DMS153 treated with DMSO at 0.1 percent for 48 hours (cell line): Measurements from ENCODE around the gene ATF7.
"Not testable (repeated sequence)": the region's sequence is repeated elsewhere in the genome, so short reads cannot be mapped to it uniquely, and the experiment has no call there.

Source experiments
- DNase-seq: peaks from one replicate; lab custom pipeline; 2025; ENCODE audit not compliant: unreplicated experiment; lab: John Stamatoyannopoulos, UW

Gene ATF7

DNA sequence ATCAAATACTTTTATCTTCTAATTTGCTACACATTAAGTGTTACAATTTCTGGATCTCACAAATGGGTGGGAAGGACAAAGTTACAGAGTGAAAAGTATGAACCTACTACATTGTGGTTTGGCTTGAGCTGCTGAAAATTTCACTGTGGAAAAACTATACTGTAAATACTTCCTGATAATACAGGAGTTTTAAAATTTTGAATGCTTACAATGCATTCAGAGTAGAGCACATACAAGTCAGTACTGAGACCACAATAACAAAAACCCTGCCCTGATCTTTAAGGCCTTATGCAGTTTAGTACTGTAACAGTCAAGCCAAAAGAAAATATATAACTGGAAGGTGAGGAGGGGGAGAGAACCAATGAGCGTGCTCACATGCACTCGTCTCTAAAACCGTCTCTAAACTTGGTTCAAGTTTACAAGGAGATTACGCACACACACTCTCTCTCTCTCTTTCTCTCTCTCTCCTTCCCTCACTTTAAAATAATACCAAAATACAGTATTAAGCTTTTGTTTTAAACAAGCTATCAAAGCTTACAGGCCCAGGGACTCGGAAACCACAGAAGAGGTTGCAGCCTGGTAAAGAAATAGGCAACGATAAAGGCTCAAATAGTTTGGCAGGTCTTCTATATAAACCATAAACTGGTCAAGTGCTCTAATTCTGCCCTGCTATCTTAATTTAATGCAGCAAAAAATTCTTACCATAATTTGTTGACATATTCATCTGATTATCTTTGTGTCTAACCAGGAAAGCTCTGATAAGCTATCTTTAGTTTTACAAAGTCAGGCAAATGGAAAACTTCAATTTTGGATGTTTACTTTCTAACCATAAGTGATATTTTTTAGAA is 58.0 kb downstream of the ATF7 start:
- no peak for DNase-seq

DNA sequence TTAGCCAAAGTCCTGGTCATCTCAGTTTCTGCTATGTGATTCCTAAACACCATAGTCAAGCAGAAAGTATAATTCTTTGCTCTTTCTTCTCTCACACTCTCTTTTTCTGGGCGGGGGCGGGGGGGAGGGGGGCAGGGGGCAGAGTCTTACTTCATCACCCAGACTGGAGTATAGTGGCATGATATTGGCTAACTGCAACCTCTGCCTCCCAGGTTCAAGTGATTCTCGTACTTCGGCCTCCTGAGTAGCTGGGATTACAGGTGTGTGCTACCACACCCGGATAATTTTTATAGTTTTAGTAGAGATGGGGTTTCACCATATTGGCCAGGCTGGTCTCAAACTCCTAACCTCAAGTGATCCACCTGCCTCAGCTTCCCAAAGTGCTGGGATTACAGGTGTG is 60.8 kb downstream of the ATF7 start:
- DNase-seq, result not testable (repeated sequence)

DNA sequence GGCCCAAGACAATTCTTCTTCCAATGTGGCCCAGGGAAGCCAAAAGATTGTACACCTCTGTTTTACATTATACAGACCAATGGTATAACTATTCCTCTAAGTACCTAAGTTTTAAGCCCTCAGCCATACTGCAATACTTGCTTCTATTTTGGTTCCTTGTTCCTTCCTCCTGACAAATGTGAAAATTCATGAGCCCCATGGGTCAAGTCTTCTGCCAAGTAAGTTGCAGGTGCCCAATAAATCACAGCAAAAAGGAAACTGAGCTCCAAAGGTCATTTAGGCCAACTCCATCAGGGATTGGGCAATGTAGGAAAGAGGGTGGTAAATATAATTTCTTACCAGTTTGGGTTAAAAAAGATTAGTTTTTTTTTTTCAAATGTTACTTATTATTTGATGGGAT is 61.2 kb downstream of the ATF7 start:
- no peak for DNase-seq

DNA sequence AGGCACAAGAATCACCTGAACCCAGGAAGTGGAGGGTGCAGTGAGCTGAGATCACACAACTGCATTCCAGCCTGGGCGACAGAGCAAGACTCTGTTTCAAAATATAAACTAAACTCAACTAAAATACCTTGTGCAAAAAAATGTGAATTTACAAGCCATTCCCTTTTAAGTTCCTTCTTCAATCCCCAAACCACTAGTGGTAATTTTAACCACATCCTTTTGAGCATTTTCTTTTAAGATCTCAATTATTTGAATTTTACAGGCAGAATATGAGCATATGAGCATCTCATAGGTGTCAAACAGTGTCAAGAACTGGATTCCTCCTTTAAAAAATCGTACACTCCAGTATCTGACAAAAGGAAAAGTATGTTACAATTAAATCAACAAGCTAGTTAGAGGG is 61.9 kb downstream of the ATF7 start:
- DNase-seq, result no peak

DNA sequence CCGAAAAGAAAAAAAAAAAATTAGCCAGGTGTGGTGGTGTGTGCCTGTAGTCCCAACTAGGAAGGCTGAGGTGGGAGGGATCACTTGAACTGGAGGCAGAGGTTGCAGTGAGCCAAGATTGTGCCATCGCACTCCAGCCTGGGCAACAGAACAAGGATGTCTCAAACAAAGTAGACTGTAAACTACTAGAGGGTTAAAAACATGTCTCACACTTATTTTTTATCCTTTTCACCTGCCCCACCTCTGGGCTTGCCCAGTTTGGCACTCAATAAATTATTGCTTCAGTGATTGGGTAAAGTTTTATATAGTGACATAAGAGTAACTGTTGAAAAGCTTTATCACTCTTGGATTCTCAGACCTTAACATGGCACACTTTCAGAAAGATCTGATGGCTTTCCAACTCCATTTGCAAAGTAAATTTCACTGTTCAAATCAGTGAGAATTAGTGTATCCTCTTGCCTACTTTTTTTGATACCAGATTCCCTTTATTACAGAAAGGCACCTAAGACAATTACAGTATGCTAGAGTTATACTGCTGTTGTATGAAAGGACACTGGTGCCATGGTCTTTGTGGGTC is 62.6 kb downstream of the ATF7 start:
- DNase-seq, result no peak

DNA sequence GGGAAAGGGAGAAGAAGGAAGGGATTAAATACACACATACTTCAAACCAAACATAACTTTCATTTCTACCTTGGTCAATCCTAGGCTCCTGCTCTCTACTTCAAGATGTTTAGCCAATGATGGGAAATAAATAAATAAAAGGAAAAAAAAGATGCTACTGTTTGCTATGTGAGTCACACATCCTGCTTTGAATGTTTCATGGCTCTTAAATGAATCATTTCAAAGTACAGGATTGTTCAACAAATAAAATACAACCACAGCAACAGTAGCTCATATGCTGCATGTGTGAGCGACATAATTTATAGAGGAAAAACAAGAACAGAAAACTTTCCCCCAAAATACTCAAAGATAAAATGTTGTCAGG is 64.6 kb downstream of the ATF7 start:
- DNase-seq, result no peak

DNA sequence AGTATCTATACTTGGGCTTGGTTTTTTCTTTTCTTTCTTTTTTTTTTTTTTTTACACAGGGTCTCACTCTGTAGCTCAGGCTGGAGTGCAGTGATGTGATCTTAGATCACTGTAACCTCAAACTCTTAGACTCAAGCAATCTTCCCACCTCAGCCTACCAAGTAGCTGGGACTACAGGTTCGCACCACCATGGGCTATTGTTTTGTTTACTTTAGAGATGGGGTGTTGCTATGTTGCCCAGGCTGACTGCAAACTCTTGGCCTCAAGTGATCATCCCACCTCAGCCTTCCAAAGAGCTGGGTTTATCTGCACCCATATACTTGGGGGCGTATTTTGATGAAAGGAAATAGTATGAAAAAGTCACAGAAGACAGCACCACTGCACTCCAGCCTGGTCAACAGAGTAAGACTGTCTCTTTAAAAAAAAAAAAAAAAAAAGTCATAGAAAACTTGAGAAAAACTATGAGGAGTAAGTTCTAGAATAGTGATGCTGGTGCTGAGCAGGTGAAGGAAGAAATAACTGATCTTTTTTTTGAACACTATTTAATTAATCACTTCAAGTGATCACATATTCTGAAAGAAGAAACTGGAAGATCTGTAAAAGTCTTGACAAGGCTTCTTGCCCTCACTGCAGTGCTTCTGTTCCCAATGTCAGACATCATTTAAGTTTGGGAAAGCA is 65.1 kb downstream of the ATF7 start:
- DNase-seq, result no peak

DNA sequence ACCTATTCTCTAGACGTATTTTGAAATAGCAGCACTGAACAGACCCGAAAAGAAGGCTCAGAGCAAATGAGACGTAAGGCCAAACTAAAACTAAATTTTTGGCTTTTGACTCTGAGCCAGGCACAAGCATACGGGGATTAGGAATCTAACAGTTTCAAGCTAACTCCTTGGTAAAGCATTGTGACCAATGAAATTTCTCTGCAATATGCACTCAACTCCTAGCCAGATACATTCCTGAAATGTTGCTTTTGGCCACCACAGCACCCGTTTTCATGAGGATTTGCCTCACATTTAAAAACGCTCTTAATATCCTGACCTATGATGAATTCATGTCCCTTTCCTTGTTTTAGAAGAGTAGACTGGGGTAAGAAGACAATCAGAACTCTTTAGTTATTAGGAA is 65.8 kb downstream of the ATF7 start:
- DNase-seq, result no peak

DNA sequence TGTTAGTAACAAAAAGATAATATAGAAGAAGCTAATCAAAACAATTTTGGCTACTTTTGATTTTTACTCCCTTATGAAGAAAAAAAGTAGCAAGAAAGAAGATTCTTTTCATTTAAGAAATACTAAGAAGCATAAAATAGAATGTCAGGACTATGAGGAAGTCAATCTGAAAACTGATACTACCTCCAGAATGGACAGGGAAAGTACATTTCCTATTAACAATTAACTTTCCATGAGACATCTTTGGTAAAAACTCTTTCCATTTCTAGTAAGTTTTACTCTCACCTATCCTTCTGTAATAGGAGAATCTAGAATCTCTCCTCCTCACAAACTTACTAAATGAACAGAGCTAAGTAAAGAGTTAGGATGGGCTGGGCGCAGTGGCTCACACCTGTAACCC is 67.6 kb downstream of the ATF7 start:
- no peak for DNase-seq

DNA sequence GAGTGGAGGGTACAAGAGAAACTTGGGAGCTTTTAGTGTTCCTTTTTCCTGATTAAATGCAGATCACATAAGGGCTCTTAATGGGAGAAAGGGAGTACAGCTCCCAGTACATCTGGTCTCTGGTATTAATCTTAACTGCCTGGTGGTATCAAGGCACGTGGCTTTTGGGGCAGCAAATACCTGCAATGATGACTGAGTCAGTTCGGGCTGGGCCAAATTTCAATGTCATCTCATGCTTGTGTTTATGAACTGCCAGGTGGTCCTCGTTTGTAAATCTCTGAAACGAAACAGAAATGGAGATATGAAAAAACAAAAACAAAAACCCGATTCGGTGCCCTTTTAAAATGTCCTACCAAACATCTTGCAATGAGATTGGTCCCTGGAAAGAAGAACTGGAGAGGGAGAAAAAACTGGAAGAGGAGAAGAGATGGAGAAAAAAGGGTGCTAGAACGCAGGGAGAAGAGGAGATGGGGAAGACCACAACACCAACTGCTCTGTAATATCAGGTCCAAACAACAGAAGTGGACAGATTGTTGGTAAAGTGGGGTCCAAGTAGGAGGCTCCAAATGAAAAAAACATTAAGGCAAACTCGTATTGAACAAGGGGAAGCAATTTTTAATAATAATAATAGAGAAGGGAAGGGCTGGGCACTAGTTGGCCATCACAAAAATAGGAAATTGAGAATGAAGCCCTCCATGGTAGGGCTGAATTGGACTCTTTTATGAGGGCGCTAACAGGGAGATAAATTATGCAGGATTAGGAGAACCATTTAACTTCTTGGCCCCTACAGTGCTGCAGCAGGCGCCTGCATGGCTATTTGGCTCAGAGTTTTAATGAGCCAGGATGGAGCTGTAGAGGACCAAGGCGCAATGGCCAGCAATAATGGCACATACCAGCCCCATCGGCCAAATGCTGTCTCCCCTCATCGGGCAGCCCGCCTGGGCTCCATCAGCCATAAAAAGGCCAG is 73.5 kb downstream of the ATF7 start:
- no peak for DNase-seq

DNA sequence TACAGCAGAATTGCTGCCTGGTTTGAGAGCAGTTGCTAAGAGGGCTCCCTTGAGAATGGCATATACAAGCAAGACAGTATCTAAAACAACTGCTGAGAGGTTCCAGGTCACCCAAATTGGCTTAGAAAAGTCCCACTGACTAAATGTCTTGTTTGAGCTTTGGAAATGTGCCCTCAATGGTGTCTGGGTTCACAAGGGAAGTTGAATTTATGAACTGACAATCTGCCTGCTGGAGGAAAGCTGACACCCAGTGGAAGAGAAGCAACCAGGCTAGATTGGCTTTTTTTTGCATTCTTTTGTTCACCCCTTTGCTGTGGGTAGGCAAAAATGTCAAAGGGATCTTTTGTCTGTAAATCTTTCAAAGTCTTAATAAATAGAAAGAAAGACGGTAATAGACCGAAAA is 74.3 kb downstream of the ATF7 start:
- DNase-seq, result no peak

DNA sequence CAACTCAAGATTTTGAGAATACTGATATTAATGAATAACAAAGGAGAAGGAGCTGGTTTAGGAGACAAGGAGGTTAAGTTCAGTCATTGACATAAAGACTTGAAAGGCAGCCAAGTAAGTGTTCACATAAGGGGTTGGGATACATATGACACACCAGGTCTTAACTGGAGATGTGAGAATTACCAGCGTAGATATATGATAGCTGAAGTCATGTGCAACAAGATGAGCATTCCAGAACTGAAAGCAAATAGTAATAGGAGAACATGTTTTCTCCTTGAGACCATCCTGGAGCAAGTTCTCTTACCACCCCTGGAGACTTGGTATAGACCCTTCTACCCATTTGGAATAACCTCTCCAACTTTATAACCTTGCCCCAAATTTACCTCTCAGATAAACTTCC is 75.6 kb downstream of the ATF7 start:
- no peak for DNase-seq

DNA sequence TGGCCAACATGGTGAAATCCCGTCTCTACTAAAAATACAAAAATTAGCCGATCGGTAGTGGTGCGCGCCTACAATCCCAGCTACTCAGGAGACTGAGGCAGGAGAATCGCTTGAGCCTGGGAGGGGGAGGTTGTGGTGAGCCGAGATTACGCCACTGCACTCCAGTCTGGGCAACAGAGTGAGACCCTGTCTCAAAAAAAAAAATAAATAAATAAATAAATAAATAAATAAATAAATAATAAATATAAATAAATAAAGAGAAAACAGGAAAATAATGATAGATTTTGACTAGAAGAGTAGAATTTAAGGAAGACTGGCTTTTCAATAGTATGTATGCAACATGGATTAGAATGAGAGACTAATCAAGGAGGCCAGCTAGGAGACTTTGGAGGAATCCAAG is 76.1 kb downstream of the ATF7 start:
- not testable (repeated sequence) for DNase-seq

DNA sequence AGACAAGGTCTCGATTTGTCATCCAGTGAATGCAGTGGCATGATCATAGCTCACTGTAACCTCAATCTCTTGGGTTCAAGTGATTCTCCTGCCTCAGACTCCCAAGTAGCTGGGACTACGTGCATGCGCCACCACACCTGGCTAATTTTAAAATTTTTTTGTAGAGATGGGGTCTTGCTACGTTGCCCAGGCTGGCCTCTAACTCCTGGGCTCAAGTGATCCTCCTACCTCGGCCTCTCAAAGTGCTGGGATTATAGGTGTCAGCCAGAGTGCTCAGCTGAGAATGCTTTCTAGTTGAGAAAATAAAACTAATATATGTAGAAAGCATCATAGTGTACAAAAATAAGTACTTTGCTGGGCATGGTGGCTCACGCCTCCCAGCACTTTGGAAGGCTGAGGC is 77.8 kb downstream of the ATF7 start:
- DNase-seq, result not testable (repeated sequence)

DNA sequence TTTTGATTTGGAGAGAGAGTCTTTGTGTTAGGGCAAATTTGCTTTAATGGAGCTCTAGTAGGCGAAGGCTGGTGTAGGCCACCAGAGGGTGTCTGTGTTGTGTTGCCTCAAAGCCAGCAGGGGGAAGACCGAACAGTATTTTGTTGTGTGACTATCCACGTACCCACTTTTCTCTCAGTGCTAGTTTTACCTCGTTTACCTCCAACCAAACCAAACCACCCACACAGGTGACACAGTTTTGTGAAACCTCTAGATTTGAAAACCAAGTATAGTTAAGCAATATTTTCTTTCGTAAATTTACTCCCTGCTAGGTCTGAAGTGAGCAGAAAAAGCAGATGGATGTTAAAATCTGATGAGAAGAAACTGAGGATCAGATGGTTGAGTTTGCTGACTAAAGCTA is 82.6 kb downstream of the ATF7 start:
- peak; percentile 57 for DNase-seq

DNA sequence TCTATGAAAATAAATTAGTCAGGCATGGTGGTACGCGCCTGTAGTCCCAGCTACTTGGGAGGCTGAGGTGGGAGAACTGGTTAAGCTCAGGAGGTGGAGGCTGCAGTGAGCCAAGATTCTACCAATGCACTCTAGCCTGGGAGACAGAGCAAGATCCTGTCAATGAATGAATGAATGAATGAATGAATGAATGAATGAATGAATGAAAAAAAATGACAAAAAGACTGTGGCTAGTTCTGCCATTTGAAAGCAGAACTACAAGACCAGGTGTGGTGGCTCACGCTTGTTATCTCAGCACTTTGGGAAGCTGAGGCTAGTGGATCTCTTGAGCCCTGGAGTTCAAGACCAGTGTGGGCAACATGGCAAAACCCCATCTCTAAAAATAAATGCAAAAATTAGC is 86.7 kb downstream of the ATF7 start:
- no peak for DNase-seq

DNA sequence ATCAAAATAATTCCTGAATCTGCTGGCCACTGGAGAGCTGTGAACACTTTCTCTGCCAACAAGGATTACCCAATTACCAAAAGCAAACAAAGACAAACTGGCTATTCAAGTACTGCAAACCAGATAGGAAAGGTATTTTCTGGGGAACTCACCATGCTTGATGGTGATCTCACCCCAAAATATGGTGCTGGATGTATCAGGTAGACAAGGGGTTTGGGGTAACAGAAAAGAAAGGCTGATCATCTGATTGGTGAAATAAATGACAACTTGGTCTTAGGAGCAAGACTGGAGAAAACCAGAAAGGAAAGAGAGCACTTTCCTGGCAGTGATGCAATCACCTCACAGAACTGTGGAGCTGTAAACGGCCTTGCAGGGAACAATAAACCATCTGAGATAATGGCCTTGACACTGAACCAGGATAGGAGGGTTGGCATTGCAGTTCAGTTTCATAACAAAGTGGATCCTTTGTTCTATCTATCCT is 87.9 kb downstream of the ATF7 start:
- peak; percentile 78 for DNase-seq

DNA sequence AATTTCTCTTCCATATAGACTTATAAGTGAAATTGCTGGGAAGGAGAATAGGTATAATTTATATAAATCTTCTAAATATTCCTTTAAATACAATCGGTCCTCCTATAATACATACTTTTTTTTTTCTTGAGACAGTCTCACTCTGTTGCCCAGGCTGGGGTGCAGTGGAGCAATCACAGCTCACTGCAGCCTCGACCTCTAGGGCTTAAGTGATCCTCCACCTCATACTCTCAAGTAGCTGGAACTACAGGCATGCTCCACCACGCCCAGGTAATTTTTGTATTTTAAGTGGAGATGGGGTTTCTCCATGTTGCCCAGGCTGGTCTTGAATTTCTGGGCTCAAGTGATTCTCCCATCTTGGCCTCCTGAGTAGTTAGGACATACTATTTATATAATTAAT is 89.2 kb downstream of the ATF7 start:
- no peak for DNase-seq

DNA sequence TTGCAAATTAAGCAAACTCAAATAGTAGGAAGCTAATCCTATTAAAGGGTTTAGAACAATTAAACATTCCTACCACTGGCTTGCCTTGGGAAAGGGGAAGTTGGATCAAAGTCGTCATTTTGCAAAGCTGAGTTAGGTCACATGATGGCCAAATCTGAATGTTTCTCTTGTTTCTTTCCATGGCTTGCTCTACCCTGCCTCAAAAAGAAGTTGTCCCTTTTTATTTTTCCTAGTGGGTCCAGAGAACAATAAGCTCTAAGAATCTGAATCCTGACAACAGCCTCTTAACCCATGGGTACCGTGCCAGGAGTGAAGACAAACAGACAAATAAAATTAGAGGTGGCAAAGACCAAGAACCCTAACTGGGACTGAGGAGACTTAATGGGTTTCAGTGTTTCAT is 92.7 kb downstream of the ATF7 start:
- DNase-seq, result no peak

DNA sequence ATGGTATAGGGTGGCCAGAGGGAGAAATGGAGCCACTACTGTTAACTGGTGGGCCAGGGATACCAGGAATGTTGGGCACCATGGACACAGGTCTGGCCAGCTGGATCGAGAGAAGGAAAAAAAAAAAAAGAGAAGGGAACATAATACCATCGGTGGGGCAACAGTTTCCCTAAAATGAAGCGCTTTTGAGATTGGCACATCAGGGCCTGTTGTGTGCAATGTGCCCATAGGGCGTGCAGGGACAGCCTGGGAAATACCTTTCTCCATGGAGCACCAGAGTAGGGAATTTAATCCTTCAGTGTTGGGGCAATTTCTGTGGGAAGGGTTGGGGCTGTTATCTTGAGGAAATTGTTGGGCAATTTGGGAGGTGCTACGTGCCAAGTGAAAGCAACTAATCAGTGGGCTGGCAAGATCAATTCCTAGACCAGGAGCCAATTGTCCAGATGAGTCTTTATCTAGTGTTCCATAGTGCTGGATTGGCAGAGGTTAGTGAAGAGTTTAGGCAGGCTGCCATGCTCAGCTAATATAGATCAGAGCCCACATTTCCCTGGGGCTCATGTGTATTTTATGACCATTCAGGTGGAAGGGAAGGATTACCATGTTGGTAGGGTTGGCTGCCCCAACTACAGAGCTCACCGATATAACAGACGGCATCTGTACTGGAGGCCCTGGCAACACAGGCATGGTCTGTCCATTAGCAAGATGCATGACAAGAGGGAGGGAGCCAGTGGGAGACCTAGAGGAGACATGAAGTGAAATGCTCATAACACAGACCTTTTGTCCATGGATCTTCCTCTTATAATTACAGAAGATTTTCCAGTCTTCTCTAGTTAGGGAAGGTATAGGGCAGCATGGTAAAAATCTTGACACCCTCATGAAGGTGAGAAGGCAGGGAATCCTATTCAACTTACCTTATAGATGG is 93.4 kb downstream of the ATF7 start:
- no peak for DNase-seq
